GM10248 (cell line): ENCODE data around the gene OR10C1.
"Not testable (repeated sequence)": the region's sequence is repeated elsewhere in the genome, so short reads cannot be mapped to it uniquely, and the experiment has no call there.

Experiments
- CTCF ChIA-PET: fragments of 300-600 bp; sonication (Branson Sonifier 250); formaldehyde crosslinking; extraction: SDS; loops from one replicate; lab custom pipeline; 2021; ENCODE audit warnings: antibody characterized with exemption; lab: Yijun Ruan, JAX
- POLR2A ChIA-PET: fragments of 350-650 bp; sonication (Branson Sonifier 250); formaldehyde crosslinking; extraction: SDS; loops from one replicate; lab custom pipeline; 2020; ENCODE audit warnings: antibody characterized with exemption; lab: Yijun Ruan, JAX
- DNase-seq: peaks from one replicate; pipeline ENCODE4 v3.0.0; 2012; ENCODE audit errors: extremely low spot score
- CTCF ChIP-seq: IDR thresholded peaks from 2 replicates; pipeline ENCODE4 v1.5.1; 2012; ENCODE audit warnings: mild to moderate bottlenecking, low read depth; ENCODE audit errors: extremely low read depth, missing control alignments, control extremely low read depth

Gene OR10C1

DNA sequence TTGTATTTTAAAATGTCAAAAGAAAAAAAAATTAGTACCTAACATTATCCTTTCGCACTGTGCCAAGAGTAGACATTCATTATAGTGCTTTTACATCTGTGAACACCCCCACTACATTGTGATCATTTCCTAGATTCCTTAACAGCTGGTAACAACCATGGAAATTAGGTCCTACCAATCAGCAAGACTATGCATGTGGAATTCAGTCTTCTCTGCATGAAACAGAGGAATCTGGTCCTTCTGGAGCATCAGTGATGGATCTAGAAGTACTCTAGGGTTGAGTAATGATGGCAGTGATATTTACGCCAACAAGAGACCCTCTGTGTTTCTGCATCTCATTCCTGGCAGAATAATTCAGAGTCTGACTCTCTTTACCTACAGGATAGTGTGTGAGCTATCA lies 14.9 kb upstream of the OR10C1 start:
- TF ChIP-seq CTCF: no peak
- POLR2A ChIA-PET: no interaction called here
- DNase-seq: no peak
- CTCF ChIA-PET: no interaction called here

DNA sequence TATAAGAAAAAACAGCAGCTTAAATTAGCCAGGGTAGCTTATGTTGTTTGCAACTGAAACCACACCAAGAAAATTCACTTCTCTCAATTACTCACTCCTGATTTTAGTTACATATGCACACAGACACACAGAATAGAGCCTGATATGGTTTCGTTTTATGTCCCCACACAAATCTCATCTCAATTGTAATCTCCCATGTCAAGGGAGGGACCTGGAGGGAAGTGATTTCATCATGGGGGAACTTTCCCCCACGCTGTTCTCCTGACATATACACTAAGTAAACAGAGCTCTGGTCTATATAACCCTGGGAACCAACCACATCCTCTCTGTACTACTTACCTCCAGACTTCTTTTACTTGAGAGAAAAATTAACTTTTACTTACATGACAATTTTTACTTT lies 14.5 kb upstream of the OR10C1 start:
- POLR2A ChIA-PET: no interaction called here
- TF ChIP-seq CTCF: no peak
- CTCF ChIA-PET: no interaction called here
- DNase-seq: no peak

GRCh38 chr6:29425075-29425474 lies 14.0 kb upstream of the OR10C1 start:
- no peak for DNase-seq
- no peak for TF ChIP-seq CTCF
- ChIA-PET POLR2A (no interaction called here), CTCF (no interaction called here)

DNA sequence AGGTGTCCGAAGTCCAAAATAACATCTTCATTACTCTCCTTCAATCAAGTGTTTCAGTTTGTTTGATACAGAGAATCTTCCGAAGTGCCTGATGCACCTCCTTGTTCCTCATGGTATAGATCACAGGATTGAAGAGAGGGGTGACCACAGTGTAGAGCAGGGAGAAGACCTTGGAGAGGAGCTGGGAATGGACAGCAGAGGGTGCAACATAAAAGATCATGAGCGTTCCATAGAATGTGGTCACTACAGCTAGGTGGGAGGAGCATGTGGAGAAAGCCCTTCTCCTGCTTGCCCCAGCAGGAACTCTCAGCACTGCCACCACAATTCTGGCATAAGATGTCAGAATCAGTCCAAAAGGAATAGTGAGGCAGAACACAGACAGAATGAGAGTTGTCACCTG lies 12.5 kb upstream of the OR10C1 start:
- no peak for TF ChIP-seq CTCF
- ChIA-PET POLR2A (no interaction called here), CTCF (no interaction called here)
- no peak for DNase-seq

GRCh38 chr6:29436730-29437129 lies 2.4 kb upstream of the OR10C1 start:
- CTCF ChIA-PET, DNase-seq, POLR2A ChIA-PET: not testable (repeated sequence)

GRCh38 chr6:29442719-29443118 lies 3.6 kb downstream of the OR10C1 start:
- DNase-seq: no peak
- CTCF ChIA-PET: no interaction called here
- TF ChIP-seq CTCF: no peak
- POLR2A ChIA-PET: no interaction called here

GRCh38 chr6:29444031-29444430 lies 4.9 kb downstream of the OR10C1 start:
- DNase-seq, POLR2A ChIA-PET, CTCF ChIA-PET: not testable (repeated sequence)

GRCh38 chr6:29447670-29448069 lies 8.6 kb downstream of the OR10C1 start:
- no peak for TF ChIP-seq CTCF
- no peak for DNase-seq
- ChIA-PET POLR2A (no interaction called here), CTCF (no interaction called here)
